HL-60 (cell line): ENCODE measurements around the gene BMP7.

Experiments
- DNase-seq, 2 experiments: peaks; one replicate each; pipeline ENCODE4 v3.0.0-alpha.2; 2010 to 2020; ENCODE audit warnings: low read depth in 1 of 2, low spot score in 1 of 2
- H3K27ac ChIP-seq: fragments of 250-450 bp; sonication (Bioruptor Pico); replicated peaks from 2 replicates; pipeline ENCODE4 v1.5.1; 2020; ENCODE audit warnings: mild to moderate bottlenecking, moderate library complexity
- H3K27me3 ChIP-seq: fragments of 250-450 bp; sonication (Bioruptor Pico); 2 replicates; pipeline ENCODE4 v1.5.1; 2021; ENCODE audit warnings: mild to moderate bottlenecking, moderate library complexity; ENCODE audit not compliant: insufficient read depth, poor library complexity, severe bottlenecking
- H3K4me3 ChIP-seq: replicated peaks from 2 replicates; pipeline ENCODE4 v1.5.1; 2011; ENCODE audit warnings: mild to moderate bottlenecking, control low read depth, low read length; ENCODE audit not compliant: insufficient read depth
- CTCF ChIP-seq: IDR thresholded peaks from one replicate; pipeline ENCODE4 v1.5.1; 2011; ENCODE audit warnings: low read length, control low read depth, inconsistent platforms; ENCODE audit not compliant: insufficient read depth
- GABPA ChIP-seq: IDR thresholded peaks from 2 replicates; pipeline ENCODE4 v1.6.1; 2012; ENCODE audit warnings: low read depth
- POLR2AphosphoS5 ChIP-seq: IDR thresholded peaks from 2 replicates; pipeline ENCODE4 v1.6.1; 2012; ENCODE audit warnings: low read depth
- SPI1 ChIP-seq: IDR thresholded peaks from 2 replicates; pipeline ENCODE4 v1.6.1; 2012; ENCODE audit warnings: low read depth, mild to moderate bottlenecking, borderline replicate concordance
- TF ChIP-seq, protein P1 (sequence below): IDR thresholded peaks from 2 replicates; pipeline ENCODE4 v1.6.1; 2012; ENCODE audit warnings: low read depth; ENCODE audit not compliant: insufficient replicate concordance

Gene BMP7

GRCh38 chr20:57133926-57134650 is 132.4 kb downstream of the BMP7 start:
- no peak overlapping the region for H3K27ac ChIP-seq
- H3K27me3 ChIP-seq = no peaks in the 10 kb centered on the region
- TF ChIP-seq GABPA (no peak), CTCF (no peak)
- TF ChIP-seq, protein P1, sequence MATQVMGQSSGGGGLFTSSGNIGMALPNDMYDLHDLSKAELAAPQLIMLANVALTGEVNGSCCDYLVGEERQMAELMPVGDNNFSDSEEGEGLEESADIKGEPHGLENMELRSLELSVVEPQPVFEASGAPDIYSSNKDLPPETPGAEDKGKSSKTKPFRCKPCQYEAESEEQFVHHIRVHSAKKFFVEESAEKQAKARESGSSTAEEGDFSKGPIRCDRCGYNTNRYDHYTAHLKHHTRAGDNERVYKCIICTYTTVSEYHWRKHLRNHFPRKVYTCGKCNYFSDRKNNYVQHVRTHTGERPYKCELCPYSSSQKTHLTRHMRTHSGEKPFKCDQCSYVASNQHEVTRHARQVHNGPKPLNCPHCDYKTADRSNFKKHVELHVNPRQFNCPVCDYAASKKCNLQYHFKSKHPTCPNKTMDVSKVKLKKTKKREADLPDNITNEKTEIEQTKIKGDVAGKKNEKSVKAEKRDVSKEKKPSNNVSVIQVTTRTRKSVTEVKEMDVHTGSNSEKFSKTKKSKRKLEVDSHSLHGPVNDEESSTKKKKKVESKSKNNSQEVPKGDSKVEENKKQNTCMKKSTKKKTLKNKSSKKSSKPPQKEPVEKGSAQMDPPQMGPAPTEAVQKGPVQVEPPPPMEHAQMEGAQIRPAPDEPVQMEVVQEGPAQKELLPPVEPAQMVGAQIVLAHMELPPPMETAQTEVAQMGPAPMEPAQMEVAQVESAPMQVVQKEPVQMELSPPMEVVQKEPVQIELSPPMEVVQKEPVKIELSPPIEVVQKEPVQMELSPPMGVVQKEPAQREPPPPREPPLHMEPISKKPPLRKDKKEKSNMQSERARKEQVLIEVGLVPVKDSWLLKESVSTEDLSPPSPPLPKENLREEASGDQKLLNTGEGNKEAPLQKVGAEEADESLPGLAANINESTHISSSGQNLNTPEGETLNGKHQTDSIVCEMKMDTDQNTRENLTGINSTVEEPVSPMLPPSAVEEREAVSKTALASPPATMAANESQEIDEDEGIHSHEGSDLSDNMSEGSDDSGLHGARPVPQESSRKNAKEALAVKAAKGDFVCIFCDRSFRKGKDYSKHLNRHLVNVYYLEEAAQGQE = no peak
- H3K4me3 ChIP-seq = no peak overlapping the region
- no peak for DNase-seq

DNA sequence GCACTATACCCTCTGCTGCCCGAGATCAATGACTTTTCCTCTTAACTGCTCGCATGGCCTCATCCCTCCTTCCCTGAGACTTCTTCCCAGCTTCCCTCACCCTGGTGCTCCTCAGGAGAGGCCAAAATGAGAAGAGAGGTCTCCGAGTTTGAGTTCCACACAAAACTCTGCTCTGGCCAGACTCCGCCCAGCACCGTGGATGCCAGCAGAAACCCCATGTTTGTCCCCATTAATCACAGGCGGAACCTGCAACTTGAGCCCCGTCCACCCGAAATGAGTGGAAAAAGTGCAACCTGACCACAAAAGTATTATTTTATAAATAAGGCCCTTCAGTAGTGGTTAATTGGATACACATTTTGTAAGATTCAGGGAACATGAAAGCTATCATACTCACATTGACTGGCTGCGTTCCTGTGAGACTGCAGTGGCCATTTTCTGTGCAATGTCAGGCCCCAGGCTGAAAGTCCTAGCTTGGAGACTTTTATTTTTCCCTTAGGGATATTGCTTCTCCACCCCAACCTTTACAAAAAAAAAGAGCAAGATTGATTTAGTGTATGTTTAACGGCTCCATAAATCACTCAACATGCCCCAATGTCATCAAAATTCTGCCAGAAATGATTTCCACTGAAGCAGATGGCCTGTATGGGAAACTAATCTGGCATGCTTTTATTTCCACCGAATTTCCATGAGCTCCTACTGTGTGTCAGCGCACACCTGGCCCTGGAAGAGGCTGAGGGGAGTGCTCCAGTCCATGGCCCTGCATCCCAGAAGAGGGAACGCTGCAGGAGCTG is 134.6 kb downstream of the BMP7 start:
- DNase-seq = no peak
- Histone ChIP-seq H3K27ac (no peak overlapping the region), H3K4me3 (no peak overlapping the region), H3K27me3 (no peaks in the 10 kb centered on the region)
- TF ChIP-seq CTCF (no peak), POLR2AphosphoS5 (no peak), SPI1 (no peak), GABPA (no peak)
- TF ChIP-seq, protein P1 = no peak

DNA sequence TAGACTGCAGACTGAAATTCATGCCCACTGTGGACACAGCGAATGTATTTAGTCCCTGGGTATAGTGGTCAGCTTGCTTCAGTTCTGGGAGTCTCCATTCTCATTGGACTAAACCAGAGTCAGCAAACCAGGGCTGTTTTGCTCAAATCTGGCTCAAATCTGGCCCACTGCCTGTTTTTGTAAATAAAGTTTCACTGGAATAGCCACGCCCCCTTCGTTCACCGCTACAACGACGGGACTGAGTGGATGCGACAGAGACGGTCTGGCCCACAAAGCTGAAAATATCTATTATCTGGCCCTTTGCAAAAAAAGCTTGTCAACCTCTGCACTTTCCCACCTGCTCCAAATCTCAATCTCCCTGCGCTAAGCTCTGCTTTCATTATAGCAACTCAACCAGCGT is 135.4 kb downstream of the BMP7 start:
- no peak overlapping the region for H3K27ac ChIP-seq
- H3K4me3 ChIP-seq = no peak overlapping the region
- DNase-seq = no peak
- TF ChIP-seq GABPA = no peak
- TF ChIP-seq POLR2AphosphoS5 = no peak
- TF ChIP-seq SPI1 = no peak
- TF ChIP-seq CTCF = no peak
- TF ChIP-seq, protein P1 = no peak
- H3K27me3 ChIP-seq = no peaks in the 10 kb centered on the region
